Measurements from ENCODE around the gene GPR12. TPM values are rescaled to one million over a fixed set of nuclear protein-coding genes. Genes with fewer than 3 reads are reported as not detected.

Gene GPR12
- total and polyA plus RNA-seq, 7 donors: under 0.01 to 0.16 (median 0.08) TPM; not detected in 3

DNA sequence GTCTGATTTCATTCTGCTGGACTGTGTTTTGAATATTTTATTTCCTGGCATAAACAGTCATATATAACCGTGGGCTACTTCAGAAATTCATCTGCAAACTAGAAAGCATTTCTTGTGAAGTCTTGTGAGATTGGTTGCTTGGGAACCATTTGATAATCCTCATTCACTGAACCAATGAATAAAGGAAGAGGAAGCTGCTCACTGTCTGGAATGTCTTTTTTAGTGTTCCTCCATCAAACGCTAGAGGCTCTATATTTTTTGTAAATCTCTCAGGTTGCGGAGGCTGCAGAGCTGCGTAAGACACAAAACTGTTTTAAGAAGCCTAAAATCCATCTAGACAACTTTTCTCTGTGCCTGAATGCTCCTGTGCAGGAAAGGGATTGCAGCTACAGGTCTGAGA, 18.7 kb upstream of the GPR12 start:
- 81 to 82% methylated on average over 4 of the region's 4 CpGs for WGBS, 2 donors
- Histone ChIP-seq H3K4me3 (no peak overlapping the region), H3K27ac (no peak overlapping the region), H3K4me1 (no peaks in the 10 kb centered on the region), H3K27me3 (peaks cover 0 to 14% (median 0%) of the 10 kb centered on the region in 3 donors), H3K36me3 (no peaks in the 10 kb centered on the region), H3K9me3 (no peaks in the 10 kb centered on the region)
- DNase-seq: no peak
- TF ChIP-seq POLR2AphosphoS5 (IDR thresholded peaks at IDR 0.05) (no peak), EP300 (IDR thresholded peaks at IDR 0.05) (no peak), POLR2A (IDR thresholded peaks at IDR 0.05) (no peak)
- TF ChIP-seq, protein P1, sequence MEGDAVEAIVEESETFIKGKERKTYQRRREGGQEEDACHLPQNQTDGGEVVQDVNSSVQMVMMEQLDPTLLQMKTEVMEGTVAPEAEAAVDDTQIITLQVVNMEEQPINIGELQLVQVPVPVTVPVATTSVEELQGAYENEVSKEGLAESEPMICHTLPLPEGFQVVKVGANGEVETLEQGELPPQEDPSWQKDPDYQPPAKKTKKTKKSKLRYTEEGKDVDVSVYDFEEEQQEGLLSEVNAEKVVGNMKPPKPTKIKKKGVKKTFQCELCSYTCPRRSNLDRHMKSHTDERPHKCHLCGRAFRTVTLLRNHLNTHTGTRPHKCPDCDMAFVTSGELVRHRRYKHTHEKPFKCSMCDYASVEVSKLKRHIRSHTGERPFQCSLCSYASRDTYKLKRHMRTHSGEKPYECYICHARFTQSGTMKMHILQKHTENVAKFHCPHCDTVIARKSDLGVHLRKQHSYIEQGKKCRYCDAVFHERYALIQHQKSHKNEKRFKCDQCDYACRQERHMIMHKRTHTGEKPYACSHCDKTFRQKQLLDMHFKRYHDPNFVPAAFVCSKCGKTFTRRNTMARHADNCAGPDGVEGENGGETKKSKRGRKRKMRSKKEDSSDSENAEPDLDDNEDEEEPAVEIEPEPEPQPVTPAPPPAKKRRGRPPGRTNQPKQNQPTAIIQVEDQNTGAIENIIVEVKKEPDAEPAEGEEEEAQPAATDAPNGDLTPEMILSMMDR (IDR thresholded peaks at IDR 0.05): no peak
- intact Hi-C loops (cut with DNase I): no loop called here

GRCh38 chr13:26772531-26772930, 11.9 kb upstream of the GPR12 start:
- no peaks in the 10 kb centered on the region for H3K36me3 ChIP-seq
- peaks cover 0 to 9% (median 2%) of the 10 kb centered on the region in 3 donors for H3K27me3 ChIP-seq
- no peak for DNase-seq
- WGBS, 2 donors: 35 to 84% methylated on average over 5 of the region's 5 CpGs
- H3K27ac ChIP-seq: no peak overlapping the region
- no peak overlapping the region for H3K4me3 ChIP-seq
- TF ChIP-seq EP300 (IDR thresholded peaks at IDR 0.05): no peak
- TF ChIP-seq, protein P1 (IDR thresholded peaks at IDR 0.05): no peak
- TF ChIP-seq POLR2AphosphoS5 (IDR thresholded peaks at IDR 0.05): no peak
- TF ChIP-seq POLR2A (IDR thresholded peaks at IDR 0.05): no peak
- intact Hi-C loops (cut with DNase I): no loop called here
- no peaks in the 10 kb centered on the region for H3K9me3 ChIP-seq
- H3K4me1 ChIP-seq: no peaks in the 10 kb centered on the region

- H3K27me3 ChIP-seq: peaks cover 0 to 17% (median 8%) of the 10 kb centered on the region in 3 donors
- no peaks in the 10 kb centered on the region for H3K4me1 ChIP-seq
- no peaks in the 10 kb centered on the region for H3K9me3 ChIP-seq
- TF ChIP-seq, protein P1 (IDR thresholded peaks at IDR 0.05): no peak
- TF ChIP-seq POLR2AphosphoS5 (IDR thresholded peaks at IDR 0.05) (no peak), POLR2A (IDR thresholded peaks at IDR 0.05) (no peak), EP300 (IDR thresholded peaks at IDR 0.05) (no peak)
- 84 to 85% methylated on average over 12 of the region's 12 CpGs for WGBS, 2 donors
- no peaks in the 10 kb centered on the region for H3K36me3 ChIP-seq
- no peak for DNase-seq
- H3K4me3 ChIP-seq: no peak overlapping the region
- H3K27ac ChIP-seq: no peak overlapping the region
- intact Hi-C loops (cut with DNase I): no loop called here
Observed at GRCh38 chr13:26771796-26772195, 11.2 kb upstream of the GPR12 start.

DNA sequence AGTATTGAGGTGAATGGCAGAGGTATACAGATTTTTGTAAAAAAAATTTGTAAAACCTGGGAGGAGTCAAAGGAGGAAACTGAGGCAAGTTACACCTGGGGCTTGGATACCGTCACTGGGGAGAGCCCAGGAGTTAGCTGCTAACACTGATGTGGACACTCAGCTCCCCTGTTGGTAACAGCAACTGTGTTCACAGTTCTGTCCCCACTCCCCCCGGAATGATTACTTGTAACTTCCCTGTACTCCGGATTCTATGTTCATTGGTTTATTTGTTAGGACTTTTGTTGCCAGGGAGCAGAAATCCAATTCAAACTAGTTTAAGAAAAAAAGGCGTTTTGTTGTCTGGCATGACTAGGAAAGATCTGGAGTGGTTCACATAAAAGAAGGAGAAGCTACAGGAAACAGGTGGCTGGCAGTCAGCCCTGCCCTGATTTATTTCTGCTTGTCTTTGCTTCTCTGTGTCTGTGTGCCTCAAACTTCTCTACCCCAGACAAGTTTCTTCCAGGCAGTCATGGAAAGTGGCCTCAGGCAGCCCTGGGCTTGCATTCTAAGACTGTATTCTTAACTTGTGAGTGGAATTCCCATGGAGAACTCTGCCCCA, 2.3 kb upstream of the GPR12 start:
- no peak for TF ChIP-seq EP300 (IDR thresholded peaks at IDR 0.05)
- no peak for TF ChIP-seq POLR2AphosphoS5 (IDR thresholded peaks at IDR 0.05)
- TF ChIP-seq, protein P1 (IDR thresholded peaks at IDR 0.05): no peak
- no peak for TF ChIP-seq POLR2A (IDR thresholded peaks at IDR 0.05)
- no peak overlapping the region for H3K4me3 ChIP-seq
- DNase-seq: no peak
- WGBS, 2 donors: 16 to 44% methylated on average over 4 of the region's 4 CpGs
- intact Hi-C loops (cut with DNase I): no loop called here
- peaks cover 25 to 85% (median 45%) of the 10 kb centered on the region in 3 donors for H3K27me3 ChIP-seq
- H3K36me3 ChIP-seq: no peaks in the 10 kb centered on the region
- no peaks in the 10 kb centered on the region for H3K9me3 ChIP-seq
- H3K4me1 ChIP-seq: peaks cover 0 to 35% (median 27%) of the 10 kb centered on the region in 4 donors
- H3K27ac ChIP-seq: no peak overlapping the region

All from sigmoid colon (tissue), 7 donors.